Osteocyte (in vitro differentiated cells): ENCODE measurements around the gene BID. TPM values are rescaled to one million over a fixed set of nuclear protein-coding genes. Genes with fewer than 3 reads are reported as not detected.

Experiments
- DNase-seq: peaks from one replicate; pipeline ENCODE4 v3.0.0; 2021; ENCODE audit warnings: mixed read lengths; ENCODE audit not compliant: unreplicated experiment; ENCODE audit errors: extremely low spot score
- H3K27ac Mint-ChIP-seq: one replicate; pipeline ENCODE4 v1.8.0; 2021; ENCODE audit warnings: mild to moderate bottlenecking, mixed read lengths; ENCODE audit not compliant: unreplicated experiment
- H3K27me3 Mint-ChIP-seq: one replicate; pipeline ENCODE4 v1.8.0; 2021; ENCODE audit warnings: mixed read lengths; ENCODE audit not compliant: unreplicated experiment
- H3K36me3 Mint-ChIP-seq: one replicate; pipeline ENCODE4 v1.8.0; 2021; ENCODE audit warnings: mixed read lengths; ENCODE audit not compliant: unreplicated experiment
- H3K4me1 Mint-ChIP-seq: one replicate; pipeline ENCODE4 v1.8.0; 2021; ENCODE audit warnings: mixed read lengths; ENCODE audit not compliant: unreplicated experiment
- H3K4me3 Mint-ChIP-seq: one replicate; pipeline ENCODE4 v1.8.0; 2021; ENCODE audit warnings: mild to moderate bottlenecking, moderate library complexity, mixed read lengths; ENCODE audit not compliant: unreplicated experiment
- H3K9me3 Mint-ChIP-seq: one replicate; pipeline ENCODE4 v1.8.0; 2021; ENCODE audit warnings: mixed read lengths; ENCODE audit not compliant: unreplicated experiment
- long read RNA-seq: library from polyadenylated mRNA; unstranded; transcript quantifications from one replicate; pipeline ENCODE4 v2.0.0, GENCODE V29; 2021
- total RNA-seq: library from RNA; stranded (reverse); gene quantifications from 2 replicates; pipeline ENCODE4 v1.2.1, GENCODE V29; 2021
- TF ChIP-seq, protein P1 (sequence below): fragments of 200-600 bp; sonication (generic); IDR thresholded peaks from 2 replicates; pipeline ENCODE4 v1.5.0; 2021; ENCODE audit warnings: antibody characterized with exemption, mild to moderate bottlenecking, moderate library complexity

The BID gene
- total RNA-seq = 8.4 and 11.6 TPM in 2 replicates
- long read RNA-seq, transcript BID-215 (6 exons, 2,199 nt) = major isoform, 37 of 49 reads
- long read RNA-seq, partial matches to known transcripts = 2 of 49 reads
- long read RNA-seq, other reads (novel, unspliced or antisense) = 1 of 49 reads

DNA sequence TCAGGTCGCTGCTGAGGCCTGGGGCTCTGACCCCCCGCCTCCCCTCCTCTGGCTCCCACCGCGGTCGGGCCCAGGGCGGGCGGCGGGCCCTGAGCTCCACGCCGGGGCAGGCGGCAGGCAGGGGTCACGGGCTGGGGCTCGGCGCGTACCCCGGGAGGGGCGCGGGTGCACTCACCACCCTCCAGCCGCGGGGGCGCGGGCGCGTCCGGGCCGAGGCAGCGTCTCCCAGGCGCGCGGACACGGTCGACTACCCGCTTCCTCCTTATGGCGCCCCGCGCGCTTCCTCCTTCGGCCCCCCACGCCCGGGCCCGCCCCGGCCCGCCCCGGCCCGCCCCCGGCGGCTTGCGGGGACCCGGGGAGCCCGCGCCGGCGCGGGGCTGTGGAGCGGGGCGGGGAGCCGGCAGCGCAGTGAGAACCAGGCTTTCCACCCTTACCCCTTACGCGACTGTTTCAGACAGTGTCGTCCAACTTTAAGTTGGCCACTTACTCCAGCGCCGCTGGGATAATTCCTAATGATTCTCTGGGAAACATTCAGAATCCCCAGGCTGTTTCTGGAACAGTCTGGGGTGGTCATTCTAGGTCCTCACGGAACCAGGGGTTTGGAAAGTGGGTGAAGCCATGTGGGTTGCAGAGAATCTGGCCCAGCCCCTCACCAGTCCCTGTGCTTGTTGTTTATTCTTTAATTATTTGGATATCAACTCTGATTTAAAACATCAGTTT lies at the start of gene BID:
Gene BID (minus strand): TSS at position 264 of the 720 bp plus-strand sequence. CDS start 24,353 bp downstream, outside the sequence.
- no peak for DNase-seq
- TF ChIP-seq, protein P1, sequence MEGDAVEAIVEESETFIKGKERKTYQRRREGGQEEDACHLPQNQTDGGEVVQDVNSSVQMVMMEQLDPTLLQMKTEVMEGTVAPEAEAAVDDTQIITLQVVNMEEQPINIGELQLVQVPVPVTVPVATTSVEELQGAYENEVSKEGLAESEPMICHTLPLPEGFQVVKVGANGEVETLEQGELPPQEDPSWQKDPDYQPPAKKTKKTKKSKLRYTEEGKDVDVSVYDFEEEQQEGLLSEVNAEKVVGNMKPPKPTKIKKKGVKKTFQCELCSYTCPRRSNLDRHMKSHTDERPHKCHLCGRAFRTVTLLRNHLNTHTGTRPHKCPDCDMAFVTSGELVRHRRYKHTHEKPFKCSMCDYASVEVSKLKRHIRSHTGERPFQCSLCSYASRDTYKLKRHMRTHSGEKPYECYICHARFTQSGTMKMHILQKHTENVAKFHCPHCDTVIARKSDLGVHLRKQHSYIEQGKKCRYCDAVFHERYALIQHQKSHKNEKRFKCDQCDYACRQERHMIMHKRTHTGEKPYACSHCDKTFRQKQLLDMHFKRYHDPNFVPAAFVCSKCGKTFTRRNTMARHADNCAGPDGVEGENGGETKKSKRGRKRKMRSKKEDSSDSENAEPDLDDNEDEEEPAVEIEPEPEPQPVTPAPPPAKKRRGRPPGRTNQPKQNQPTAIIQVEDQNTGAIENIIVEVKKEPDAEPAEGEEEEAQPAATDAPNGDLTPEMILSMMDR = no peak
- no peak within 1 kb of the TSS for H3K27ac Mint-ChIP-seq
- H3K9me3 Mint-ChIP-seq = no peaks in the 10 kb centered on the region
- no peaks in the 10 kb centered on the region for H3K36me3 Mint-ChIP-seq
- peak within 1 kb of the TSS; percentile 66 for H3K4me3 Mint-ChIP-seq
- no peaks in the 10 kb centered on the region for H3K27me3 Mint-ChIP-seq
- H3K4me1 Mint-ChIP-seq = peaks cover 21% of the 10 kb centered on the region

DNA sequence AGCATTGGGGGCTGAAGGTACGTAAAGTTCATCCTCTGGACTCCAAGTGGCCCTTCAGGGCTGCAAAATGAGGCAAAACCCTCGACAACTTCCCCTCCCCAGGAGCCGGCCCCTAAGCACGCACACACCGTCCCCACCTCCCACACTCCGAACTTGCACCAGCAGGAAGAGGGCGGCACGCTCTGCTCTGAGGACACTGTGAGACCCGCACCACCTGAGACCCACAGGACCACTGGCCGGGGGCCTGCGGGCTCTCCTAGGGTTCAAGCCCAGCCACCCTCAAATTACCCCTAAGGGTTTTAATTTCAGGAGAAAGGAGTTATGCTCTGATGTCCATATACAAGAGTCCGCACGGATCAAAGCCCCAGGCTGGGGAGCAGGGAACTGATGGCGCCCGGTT lies 49.7 kb upstream of the BID start:
- H3K36me3 Mint-ChIP-seq = peaks cover 11% of the 10 kb centered on the region
- H3K9me3 Mint-ChIP-seq = no peaks in the 10 kb centered on the region
- TF ChIP-seq, protein P1 = no peak
- DNase-seq = no peak
- no peak overlapping the region for H3K4me3 Mint-ChIP-seq
- H3K27ac Mint-ChIP-seq = no peak overlapping the region
- no peaks in the 10 kb centered on the region for H3K27me3 Mint-ChIP-seq
- H3K4me1 Mint-ChIP-seq = no peaks in the 10 kb centered on the region

DNA sequence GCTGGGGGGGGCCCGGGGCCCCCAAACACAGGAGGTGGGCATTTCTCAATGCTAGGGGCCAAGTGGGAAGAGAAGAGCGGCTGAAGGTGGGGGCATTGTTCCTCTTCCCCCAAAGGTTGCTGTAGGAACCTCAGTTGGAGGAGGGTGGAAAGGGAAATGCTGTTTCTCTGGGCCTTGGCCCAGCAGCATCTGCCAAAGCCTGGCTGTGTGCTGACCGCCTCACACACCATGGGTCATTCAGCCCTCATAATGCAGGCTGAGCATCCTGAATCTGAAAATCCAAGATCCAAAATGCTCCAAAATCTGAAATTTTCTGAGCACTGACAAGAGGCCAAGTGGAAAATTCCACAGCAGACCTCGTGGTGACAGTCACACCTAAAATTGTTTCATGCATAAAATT lies 49.0 kb upstream of the BID start:
- TF ChIP-seq, protein P1 = no peak
- Mint-ChIP-seq H3K4me1 (no peaks in the 10 kb centered on the region), H3K27ac (no peak overlapping the region), H3K4me3 (no peak overlapping the region), H3K27me3 (no peaks in the 10 kb centered on the region), H3K9me3 (no peaks in the 10 kb centered on the region), H3K36me3 (peaks cover 11% of the 10 kb centered on the region)
- DNase-seq = no peak

DNA sequence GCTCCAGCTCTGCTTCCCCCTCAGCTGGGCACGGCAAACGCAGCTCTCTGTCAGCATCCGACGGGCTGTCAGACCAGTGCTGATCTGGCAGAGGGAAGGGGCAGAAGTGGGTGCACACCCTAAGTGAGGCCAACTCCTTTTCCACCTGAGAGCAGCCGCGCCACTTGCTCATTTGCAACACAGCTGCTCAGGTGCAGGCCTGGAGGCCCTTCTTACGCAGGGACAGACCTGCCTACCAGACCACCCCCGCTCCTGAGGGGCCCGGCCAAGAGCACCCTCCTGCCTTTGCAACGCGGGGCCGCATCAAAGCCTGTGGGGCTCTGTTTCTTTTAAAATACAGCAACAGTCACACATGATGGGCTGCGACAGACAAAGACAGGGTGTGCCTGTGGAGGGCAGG lies 47.8 kb upstream of the BID start:
- Mint-ChIP-seq H3K4me1 (no peaks in the 10 kb centered on the region), H3K4me3 (no peak overlapping the region), H3K27me3 (no peaks in the 10 kb centered on the region), H3K36me3 (peaks cover 10% of the 10 kb centered on the region), H3K9me3 (no peaks in the 10 kb centered on the region), H3K27ac (no peak overlapping the region)
- DNase-seq = no peak
- TF ChIP-seq, protein P1 = no peak

DNA sequence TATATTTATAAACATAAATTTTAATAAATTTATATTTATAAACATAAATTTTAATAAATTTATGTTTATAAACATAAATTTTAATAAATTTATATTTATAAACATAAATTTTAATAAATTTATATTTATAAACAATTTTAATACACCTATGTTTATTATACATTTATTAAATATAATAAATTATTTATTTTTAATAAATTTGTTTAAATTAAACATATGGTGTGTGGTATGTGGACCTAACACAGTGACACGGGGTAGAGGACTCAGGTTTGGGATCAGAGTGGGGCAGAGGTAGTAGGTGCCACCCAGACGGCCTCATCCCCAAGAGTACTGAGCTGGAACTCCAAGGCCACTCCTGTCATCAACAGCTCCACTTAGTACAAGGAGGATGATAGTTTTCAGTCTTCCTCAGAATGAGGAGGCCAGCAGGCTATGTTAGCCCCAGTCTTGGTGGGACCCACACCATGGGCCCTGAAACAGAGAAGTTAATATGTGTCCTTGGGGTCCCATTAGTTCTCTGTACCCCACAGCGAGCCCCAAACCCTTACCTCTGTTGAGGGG lies 46.7 kb upstream of the BID start:
- Mint-ChIP-seq H3K27me3 (no peaks in the 10 kb centered on the region), H3K4me3 (no peak overlapping the region), H3K36me3 (peaks cover 5% of the 10 kb centered on the region), H3K27ac (no peak overlapping the region), H3K4me1 (no peaks in the 10 kb centered on the region), H3K9me3 (no peaks in the 10 kb centered on the region)
- TF ChIP-seq, protein P1 = no peak
- no peak for DNase-seq
